ENCODE measurements around the gene WDR33.

DNA sequence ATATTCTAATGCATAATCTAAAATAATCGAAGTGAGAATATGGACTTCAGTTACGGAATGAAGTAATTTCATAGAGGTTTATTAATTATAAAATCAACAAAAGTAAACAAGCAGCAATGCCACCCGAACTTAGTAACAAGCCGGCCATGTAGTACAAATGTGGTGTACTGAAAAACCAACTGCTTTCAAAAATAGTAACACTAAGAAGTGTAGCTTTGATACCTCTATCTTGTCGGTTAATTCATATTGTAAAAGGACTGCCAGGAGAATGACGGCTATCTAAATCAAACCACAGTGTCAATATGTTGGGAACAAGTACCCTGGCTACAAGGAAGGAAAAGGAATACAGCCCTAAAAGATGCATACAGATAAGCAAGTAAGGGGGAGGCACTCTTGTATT lies 48.5 kb downstream of the WDR33 start:
- TF ChIP-seq POLR2AphosphoS5 (IDR thresholded peaks at IDR 0.05) (no peak), CTCF (IDR thresholded peaks at IDR 0.05) (no peak)
